HepG2 (cell line): ENCODE measurements around the gene AFDN. TPM values are rescaled to one million over a fixed set of nuclear protein-coding genes. Genes with fewer than 3 reads are reported as not detected.

ENCODE experiments used
- BCL6 ChIP-seq: IDR thresholded peaks from 2 replicates; pipeline ENCODE4 v1.6.1; 2016; ENCODE audit warnings: missing genetic modification reagents, missing compliant biosample characterization
- EED ChIP-seq: sonication (generic); formaldehyde crosslinking; IDR thresholded peaks from 2 replicates; pipeline ENCODE4 v1.5.0; 2020; ENCODE audit warnings: mild to moderate bottlenecking, missing genetic modification reagents
- ERF ChIP-seq: IDR thresholded peaks from 2 replicates; pipeline ENCODE4 v1.6.1; 2018; ENCODE audit warnings: missing biosample characterization, missing genetic modification reagents
- HDAC2 ChIP-seq: sonication (generic); formaldehyde crosslinking; IDR thresholded peaks from 2 replicates; pipeline ENCODE4 v1.4.0; 2020; ENCODE audit warnings: missing genetic modification reagents
- HMG20A ChIP-seq: IDR thresholded peaks from 2 replicates; pipeline ENCODE4 v1.6.1; 2016; ENCODE audit warnings: borderline replicate concordance
- HNF4A ChIP-seq: sonication (generic); formaldehyde crosslinking; IDR thresholded peaks from 2 replicates; pipeline ENCODE4 v1.4.0; 2020; ENCODE audit warnings: missing genetic modification reagents
- HNF4G ChIP-seq, 2 experiments: sonication (generic) in 1 of 2; formaldehyde crosslinking in 1 of 2; IDR thresholded peaks; 2 replicates each; pipeline versions ENCODE4 v1.4.0 to v1.6.1; 2011 to 2020; ENCODE audit warnings: borderline replicate concordance in 2 of 2, low read depth in 2 of 2, mild to moderate bottlenecking in 2 of 2, low read length in 1 of 2, missing genetic modification reagents in 1 of 2, moderate library complexity in 1 of 2
- KDM5A ChIP-seq: fragments of 200-600 bp; sonication (generic); IDR thresholded peaks from 2 replicates; pipeline ENCODE4 v1.7.0; 2018; ENCODE audit warnings: antibody characterized with exemption, mild to moderate bottlenecking, low read length, borderline replicate concordance
- MEIS2 ChIP-seq: sonication (generic); formaldehyde crosslinking; IDR thresholded peaks from 2 replicates; pipeline ENCODE4 v1.9.0; 2021; ENCODE audit warnings: mild to moderate bottlenecking, missing genetic modification reagents
- PREB ChIP-seq: sonication (generic); formaldehyde crosslinking; IDR thresholded peaks from 2 replicates; pipeline ENCODE4 v1.4.0; 2020; ENCODE audit warnings: missing genetic modification reagents
- RCOR2 ChIP-seq: IDR thresholded peaks from 2 replicates; pipeline ENCODE4 v1.6.1; 2016; ENCODE audit warnings: missing biosample characterization, missing genetic modification reagents
- SOX13 ChIP-seq, 3 experiments: fragments of 450-650 bp in 1 of 3; sonication (generic) in 1 of 3; formaldehyde crosslinking in 1 of 3; IDR thresholded peaks in 2 of 3; conservative IDR thresholded peaks in 1 of 3; 2 replicates each; pipeline versions ENCODE4 v1.5.0 to v1.6.1; 2016 to 2020; ENCODE audit warnings: antibody characterized with exemption in 1 of 3, mild to moderate bottlenecking in 1 of 3, missing compliant biosample characterization in 1 of 3, missing genetic modification reagents in 1 of 3, moderate library complexity in 1 of 3
- TERF1 ChIP-seq: sonication (generic); formaldehyde crosslinking; IDR thresholded peaks from 2 replicates; pipeline ENCODE4 v1.8.0; 2022; ENCODE audit warnings: mild to moderate bottlenecking, missing genetic modification reagents, moderate library complexity
- ZBTB26 ChIP-seq: IDR thresholded peaks from 2 replicates; pipeline ENCODE4 v1.6.1; 2016; ENCODE audit warnings: missing compliant biosample characterization, missing genetic modification reagents, borderline replicate concordance
- ZNF292 ChIP-seq: sonication (generic); formaldehyde crosslinking; IDR thresholded peaks from 2 replicates; pipeline ENCODE4 v1.8.1; 2022; ENCODE audit warnings: mild to moderate bottlenecking, low read depth, missing genetic modification reagents, borderline replicate concordance
- ZNF670 ChIP-seq: sonication (generic); formaldehyde crosslinking; IDR thresholded peaks from 2 replicates; pipeline ENCODE4 v1.8.0; 2022; ENCODE audit warnings: mild to moderate bottlenecking, missing genetic modification reagents, borderline replicate concordance
- ZNF7 ChIP-seq: IDR thresholded peaks from 2 replicates; pipeline ENCODE4 v1.6.1; 2016; ENCODE audit warnings: missing biosample characterization, missing genetic modification reagents
- ZNF800 ChIP-seq: sonication (generic); formaldehyde crosslinking; IDR thresholded peaks from 2 replicates; pipeline ENCODE4 v1.4.0; 2020; ENCODE audit warnings: missing genetic modification reagents
- polyA plus RNA-seq, 8 experiments: library from polyadenylated mRNA; depleted of rRNA in 3 of 8; stranded (reverse) in 7 of 8; unstranded in 1 of 8; fragments of >200 nt; fragmentation: Illumina TruSeq in 4 of 8; extraction: Trizol in 4 of 8; gene quantifications; 2 replicates each; pipeline versions ENCODE4 v1.2.1 to v1.2.3, GENCODE V29; 2011 to 2016; ENCODE audit warnings: low read depth in 4 of 8, missing spikeins in 1 of 8, mixed read lengths in 1 of 8; ENCODE audit not compliant: insufficient read depth in 1 of 8
- total RNA-seq, 5 experiments: library from RNA; depleted of rRNA; stranded (reverse); fragments of >200 nt; fragmentation: Illumina TruSeq; extraction: Trizol; gene quantifications; 2 replicates each; pipeline ENCODE4 v1.2.3, GENCODE V29; 2016; ENCODE audit warnings: low read depth in 1 of 5

The AFDN gene
- total and polyA plus RNA-seq, 2 of the 13 experiments (the other 11 are each of a cell fraction or from before 2014, with no cell fraction given) = 136 to 151 TPM

- TF ChIP-seq TERF1 (CRISPR knock-in tag) (no peak), RCOR2 (CRISPR knock-in tag) (peak; percentile 21), EED (CRISPR knock-in tag) (no peak), SOX13 (IDR thresholded peaks at IDR 0.05) (no peak), SOX13 (CRISPR knock-in tag; conservative IDR thresholded peaks at IDR 0.05 in 1 of 2, IDR thresholded peaks at IDR 0.05 in 1 of 2) (peak in 1 of 2 experiments; percentile 39; a peak in 2 of 4 replicates), PREB (CRISPR knock-in tag) (no peak), ZNF292 (CRISPR knock-in tag) (peak; percentile 77; the same call in 1 of the 2 replicates), MEIS2 (CRISPR knock-in tag) (0 out of 2 replicates have a peak, but pooled peaks have one; percentile 42), HMG20A (CRISPR knock-in tag) (no peak; the same call in 1 of the 2 replicates), ZNF670 (CRISPR knock-in tag) (0 out of 2 replicates have a peak, but pooled peaks have one; percentile 53), HNF4A (CRISPR knock-in tag) (peak; percentile 81), KDM5A (no peak), ZNF800 (CRISPR knock-in tag) (0 out of 2 replicates have a peak, but pooled peaks have one; percentile 51), HDAC2 (peak; percentile 62; the same call in 1 of the 2 replicates), ERF (peak; percentile 66; the same call in 1 of the 2 replicates), ZBTB26 (CRISPR knock-in tag) (peak; percentile 98), ZNF7 (CRISPR knock-in tag) (peak; percentile 57; the same call in 1 of the 2 replicates), BCL6 (CRISPR knock-in tag) (0 out of 2 replicates have a peak, but pooled peaks have one; percentile 34), HNF4G (IDR thresholded peaks at IDR 0.05; ENCODE audit: borderline replicate concordance, low read depth, low read length) (peak; percentile 67; the same call in 1 of the 2 replicates), HNF4G (CRISPR knock-in tag; IDR thresholded peaks at IDR 0.05; ENCODE audit: borderline replicate concordance, low read depth) (no peak)
- TF ChIP-seq, all 625 proteins: peak for 49
These were observed 43.8 kb upstream of the AFDN start (continued) for GRCh38 chr6:167782698-167783517.
